H9 (cell line): ENCODE measurements around the gene TMCO4. TPM values are rescaled to one million over a fixed set of nuclear protein-coding genes. Genes with fewer than 3 reads are reported as not detected.
A peak's percentile ranks its signal among the peaks of the same experiment; 100 is the strongest.

ENCODE experiments used
- DNase-seq: peaks from one replicate; pipeline ENCODE4 v3.0.0-alpha.2; 2017
- H2AFZ ChIP-seq: one replicate; pipeline ENCODE4 v1.6.1; 2013; ENCODE audit warnings: mild to moderate bottlenecking, low read length, control low read depth, moderate library complexity
- H2AK5ac ChIP-seq: 2 replicates; pipeline ENCODE4 v1.6.1; 2013; ENCODE audit warnings: low read length, control low read depth, mixed read lengths; ENCODE audit not compliant: insufficient read length
- H2BK120ac ChIP-seq: one replicate; pipeline ENCODE4 v1.6.1; 2013; ENCODE audit warnings: low read depth, mild to moderate bottlenecking, low read length, control low read depth, inconsistent platforms; ENCODE audit not compliant: poor library complexity, severe bottlenecking
- H2BK12ac ChIP-seq: 2 replicates; pipeline ENCODE4 v1.6.1; 2013; ENCODE audit warnings: low read length, control low read depth, mixed read lengths, low read depth; ENCODE audit not compliant: insufficient read length
- H2BK15ac ChIP-seq: 2 replicates; pipeline ENCODE4 v1.6.1; 2013; ENCODE audit warnings: low read depth, low read length, control low read depth
- H2BK20ac ChIP-seq: one replicate; pipeline ENCODE4 v1.6.1; 2013; ENCODE audit warnings: low read depth, mild to moderate bottlenecking, low read length, control low read depth, inconsistent platforms; ENCODE audit not compliant: poor library complexity, severe bottlenecking
- H2BK5ac ChIP-seq: 2 replicates; pipeline ENCODE4 v1.6.1; 2013; ENCODE audit warnings: low read length, control low read depth, mixed read lengths; ENCODE audit not compliant: insufficient read length
- H3K14ac ChIP-seq: 2 replicates; pipeline ENCODE4 v1.6.1; 2013; ENCODE audit warnings: low read length, control low read depth; ENCODE audit not compliant: insufficient read depth
- H3K18ac ChIP-seq: 2 replicates; pipeline ENCODE4 v1.6.1; 2013; ENCODE audit warnings: low read depth, mild to moderate bottlenecking, mixed read lengths, low read length, control low read depth; ENCODE audit not compliant: insufficient read length
- H3K23ac ChIP-seq: 2 replicates; pipeline ENCODE4 v1.6.1; 2013; ENCODE audit warnings: low read length, control low read depth, mixed read lengths, low read depth; ENCODE audit not compliant: insufficient read length
- H3K23me2 ChIP-seq: 2 replicates; pipeline ENCODE4 v1.6.1; 2013; ENCODE audit warnings: low read depth, mild to moderate bottlenecking, mixed read lengths, low read length, control low read depth; ENCODE audit not compliant: insufficient read length, poor library complexity, severe bottlenecking
- H3K27ac ChIP-seq: 2 replicates; pipeline ENCODE4 v1.5.1; 2013; ENCODE audit warnings: low read length, control low read depth, mixed read lengths, low read depth; ENCODE audit not compliant: insufficient read length
- H3K27me3 ChIP-seq: 2 replicates; pipeline ENCODE4 v1.6.1; 2013; ENCODE audit warnings: low read length, control low read depth, inconsistent platforms; ENCODE audit not compliant: insufficient read depth
- H3K4ac ChIP-seq: 2 replicates; pipeline ENCODE4 v1.6.1; 2013; ENCODE audit warnings: low read depth, mild to moderate bottlenecking, control low read depth, inconsistent platforms, low read length, moderate library complexity
- H3K4me1 ChIP-seq: 2 replicates; pipeline ENCODE4 v1.6.1; 2013; ENCODE audit warnings: low read length, control low read depth, inconsistent platforms; ENCODE audit not compliant: insufficient read depth
- H3K4me2 ChIP-seq: 2 replicates; pipeline ENCODE4 v1.6.1; 2013; ENCODE audit warnings: low read length, control low read depth, mixed read lengths; ENCODE audit not compliant: insufficient read length, insufficient read depth
- H3K56ac ChIP-seq: 2 replicates; pipeline ENCODE4 v1.6.1; 2013; ENCODE audit warnings: low read depth, mild to moderate bottlenecking, mixed read lengths, low read length, control low read depth; ENCODE audit not compliant: insufficient read length
- H3K79me1 ChIP-seq: 2 replicates; pipeline ENCODE4 v1.6.1; 2013; ENCODE audit warnings: low read depth, mild to moderate bottlenecking, moderate library complexity, low read length, control low read depth, inconsistent platforms; ENCODE audit not compliant: insufficient read depth, poor library complexity, severe bottlenecking
- H3K79me2 ChIP-seq: 2 replicates; pipeline ENCODE4 v1.6.1; 2013; ENCODE audit warnings: low read length, control low read depth, inconsistent platforms; ENCODE audit not compliant: insufficient read depth
- H3K9ac ChIP-seq: 2 replicates; pipeline ENCODE4 v1.6.1; 2013; ENCODE audit warnings: low read length, control low read depth, mixed read lengths; ENCODE audit not compliant: insufficient read length; ENCODE audit errors: extremely low read depth
- H3K9me3 ChIP-seq: one replicate; pipeline ENCODE4 v1.6.1; 2013; ENCODE audit warnings: low read depth, low read length, inconsistent platforms; ENCODE audit not compliant: control insufficient read depth
- H3T11ph ChIP-seq: one replicate; pipeline ENCODE4 v1.6.1; 2013; ENCODE audit warnings: mild to moderate bottlenecking, low read length, control low read depth, inconsistent platforms
- H4K20me1 ChIP-seq: one replicate; pipeline ENCODE4 v1.6.1; 2013; ENCODE audit not compliant: control insufficient read depth, insufficient read length, insufficient read depth
- H4K5ac ChIP-seq: 2 replicates; pipeline ENCODE4 v1.6.1; 2013; ENCODE audit warnings: low read depth, mild to moderate bottlenecking, mixed read lengths, low read length, control low read depth; ENCODE audit not compliant: insufficient read length
- H4K8ac ChIP-seq: replicated peaks from 2 replicates; pipeline ENCODE4 v1.6.1; 2013; ENCODE audit warnings: low read length, control low read depth, mixed read lengths, low read depth; ENCODE audit not compliant: insufficient read length
- H4K91ac ChIP-seq: 2 replicates; pipeline ENCODE4 v1.6.1; 2013; ENCODE audit warnings: low read depth, mild to moderate bottlenecking, moderate library complexity, mixed read lengths, low read length, control low read depth; ENCODE audit not compliant: insufficient read length
- H3K27ac Mint-ChIP-seq, 3 experiments: 2 replicates in 2 of 3; 3 replicates in 1 of 3; pipeline ENCODE4 v1.8.0; 2020 to 2021; ENCODE audit warnings: mixed read lengths in 3 of 3, mild to moderate bottlenecking in 1 of 3, moderate library complexity in 1 of 3
- H3K27me3 Mint-ChIP-seq: 2 replicates; pipeline ENCODE4 v1.8.0; 2021; ENCODE audit warnings: low read depth, mild to moderate bottlenecking, moderate library complexity, mixed read lengths
- H3K36me3 Mint-ChIP-seq, 3 experiments: 2 replicates in 2 of 3; 3 replicates in 1 of 3; pipeline ENCODE4 v1.8.0; 2020 to 2021; ENCODE audit warnings: low read depth in 3 of 3, mixed read lengths in 3 of 3; ENCODE audit not compliant: insufficient read depth in 1 of 3
- H3K4me1 Mint-ChIP-seq, 2 experiments: 2 replicates each; pipeline ENCODE4 v1.8.0; 2020; ENCODE audit warnings: mixed read lengths in 2 of 2
- H3K4me3 Mint-ChIP-seq, 2 experiments: 2 replicates in 1 of 2; 3 replicates in 1 of 2; pipeline ENCODE4 v1.8.0; 2020 to 2021; ENCODE audit warnings: mild to moderate bottlenecking in 2 of 2, mixed read lengths in 2 of 2, moderate library complexity in 1 of 2
- H3K9me3 Mint-ChIP-seq, 2 experiments: 2 replicates in 1 of 2; 3 replicates in 1 of 2; pipeline ENCODE4 v1.8.0; 2020; ENCODE audit warnings: mild to moderate bottlenecking in 2 of 2, mixed read lengths in 2 of 2, moderate library complexity in 1 of 2
- CTCF ChIP-seq: fragments of 200-600 bp; sonication (generic); conservative IDR thresholded peaks from 3 replicates; pipeline ENCODE4 v1.8.0; 2021; ENCODE audit warnings: antibody characterized with exemption, mild to moderate bottlenecking
- WGBS: extraction: QIAGEN DNeasy Blood & Tissue Kit; methylation state at CpG from one replicate; pipeline ENCODE4 v1.1.7; 2013; ENCODE audit warnings: missing lambda C conversion rate, low lambda C conversion rate, mixed read lengths; ENCODE audit not compliant: insufficient read length; ENCODE audit errors: extremely low coverage; 5-methylcytosine and 5-hydroxymethylcytosine counted together
- total RNA-seq: library from RNA; stranded (reverse); gene quantifications from 2 replicates; pipeline ENCODE4 v1.2.1, GENCODE V29; 2021

The TMCO4 gene
- total RNA-seq, 1 experiment from 2014 or later: 4.0 TPM

DNA sequence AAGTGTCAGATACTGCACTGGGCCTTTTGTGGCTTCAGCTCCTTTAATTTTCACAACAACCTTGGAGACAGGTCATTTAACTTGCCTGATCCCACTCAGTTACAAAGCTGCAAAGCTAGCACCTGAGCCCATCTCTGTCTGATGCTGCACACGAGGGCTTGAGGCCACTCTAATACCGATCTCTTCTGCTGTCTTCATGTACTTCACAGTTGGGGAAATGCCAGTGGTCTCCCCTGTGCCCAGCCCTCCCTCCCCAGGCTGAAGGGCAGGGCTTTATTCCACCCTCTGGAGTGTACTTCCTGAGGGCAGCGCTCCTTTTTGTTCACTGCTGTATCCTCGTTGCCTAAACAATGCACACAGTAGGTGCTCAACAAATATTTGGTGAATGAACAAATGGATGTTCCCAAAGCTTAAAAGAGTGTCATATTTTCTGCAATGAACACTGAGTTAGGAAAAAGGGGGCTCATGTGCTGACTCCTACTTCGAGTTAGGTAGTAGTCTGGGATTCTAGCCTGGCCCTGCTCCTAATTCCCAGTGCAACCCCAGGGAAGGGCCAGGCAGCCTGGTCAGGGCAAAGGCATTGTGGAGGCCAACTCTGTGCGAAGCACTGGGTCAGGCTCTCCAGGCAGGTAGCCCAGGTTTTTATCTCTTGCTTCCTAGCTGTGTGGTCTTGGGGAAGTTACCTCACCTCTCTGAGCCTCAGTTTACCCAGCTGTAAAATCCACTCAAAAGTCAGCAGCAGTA is 1.1 kb downstream of the TMCO4 start:
- Histone ChIP-seq H2AFZ (no peak overlapping the region), H2AK5ac (no peak overlapping the region), H4K8ac (no peak overlapping the region), H3T11ph (no peak overlapping the region), H4K5ac (no peak overlapping the region), H2BK12ac (no peak overlapping the region), H2BK15ac (no peak overlapping the region), H3K56ac (no peak overlapping the region), H3K18ac (no peak overlapping the region), H2BK20ac (no peak overlapping the region), H4K20me1 (no peaks in the 10 kb centered on the region), H3K27me3 (peaks cover 10% of the 10 kb centered on the region; the same call in 1 of the 2 replicates), H2BK5ac (no peak overlapping the region), H4K91ac (no peak overlapping the region), H3K79me1 (no peaks in the 10 kb centered on the region), H3K4ac (no peak overlapping the region), H2BK120ac (no peak overlapping the region), H3K9me3 (no peaks in the 10 kb centered on the region), H3K4me1 (no peaks in the 10 kb centered on the region), H3K79me2 (no peaks in the 10 kb centered on the region), H3K23me2 (no peaks in the 10 kb centered on the region), H3K14ac (no peak overlapping the region), H3K23ac (no peak overlapping the region), H3K27ac (no peak overlapping the region), H3K9ac (no peak overlapping the region), H3K4me2 (no peak overlapping the region)
- Mint-ChIP-seq H3K4me3 (peak overlapping the region; percentile 53 to 72; a peak in 3 of 5 replicates), H3K4me1 (peaks cover 27 to 41% of the 10 kb centered on the region in 2 experiments), H3K9me3 (no peaks in the 10 kb centered on the region; a peak in 1 of 5 replicates), H3K27ac (no peak overlapping the region), H3K27me3 (peaks cover 55% of the 10 kb centered on the region), H3K36me3 (no peaks in the 10 kb centered on the region; a peak in 1 of 7 replicates)
- no CpG with 5 or more reads among the region's 6 CpGs for WGBS
- TF ChIP-seq CTCF: no peak
- no peak for DNase-seq
